A549 (cell line): ENCODE measurements around the gene SLC38A2. TPM values are rescaled to one million over a fixed set of nuclear protein-coding genes. Genes with fewer than 3 reads are reported as not detected.

ENCODE experiments used
- ATAC-seq, 2 experiments: fragments of 200-7000 bp in 1 of 2; fragments of >200 bp in 1 of 2; cut with Nextera tagmentation in 1 of 2; cut with Tn5 transposase in 1 of 2; 3 replicates each; pipeline versions ENCODE4 v1.8.0 to v1.9.1; 2018 to 2020; ENCODE audit warnings: mild to moderate bottlenecking in 1 of 2, moderate library complexity in 1 of 2
- CTCF ChIA-PET: fragments of 300-600 bp; sonication (Branson Sonifier 250); formaldehyde crosslinking; extraction: SDS; loops from one replicate; lab custom pipeline; 2021; ENCODE audit warnings: antibody characterized with exemption, inconsistent platforms; lab: Yijun Ruan, JAX
- POLR2A ChIA-PET: fragments of 350-600 bp; formaldehyde crosslinking; extraction: SDS; loops from one replicate; lab custom pipeline; 2021; ENCODE audit warnings: antibody characterized with exemption, inconsistent platforms; lab: Yijun Ruan, JAX
- DNase-seq, 2 experiments: peaks; one replicate each; pipeline versions ENCODE4 v3.0.0 to v3.0.0-alpha.2; 2011 to 2016; ENCODE audit warnings: low read depth in 1 of 2, low spot score in 1 of 2
- FAIRE-seq: peaks from 2 replicates; lab custom pipeline; 2011; peaks lifted over from hg19 to GRCh38; lab: Jason Lieb, UNC
- H3K27ac ChIP-seq, 2 experiments: fragments of >200 bp; sonication (Bioruptor Twin); formaldehyde crosslinking; 3 replicates each; pipeline ENCODE4 v1.5.1; 2016 to 2017
- H3K4me1 ChIP-seq: fragments of >200 bp; sonication (Bioruptor Twin); formaldehyde crosslinking; 3 replicates; pipeline ENCODE4 v1.6.1; 2016
- H3K4me2 ChIP-seq: fragments of >200 bp; sonication (Bioruptor Twin); formaldehyde crosslinking; 3 replicates; pipeline ENCODE4 v1.6.1; 2016
- H3K4me3 ChIP-seq: fragments of >200 bp; sonication (Bioruptor Twin); formaldehyde crosslinking; 3 replicates; pipeline ENCODE4 v1.5.1; 2016
- H3K9me3 ChIP-seq: fragments of >200 bp; sonication (Bioruptor Twin); formaldehyde crosslinking; 3 replicates; pipeline ENCODE4 v1.6.1; 2016
- CBX8 ChIP-seq: fragments of 200-600 bp; sonication (generic); IDR thresholded peaks from 2 replicates; pipeline ENCODE4 v1.6.1; 2016
- EHMT2 ChIP-seq: fragments of 200-600 bp; sonication (generic); IDR thresholded peaks from 2 replicates; pipeline ENCODE4 v1.6.1; 2016; ENCODE audit warnings: antibody characterized with exemption, low read depth, mild to moderate bottlenecking, moderate library complexity
- EP300 ChIP-seq, 2 experiments: fragments of >200 bp; sonication (Bioruptor Twin); formaldehyde crosslinking; IDR thresholded peaks; 2 replicates in 1 of 2; 3 replicates in 1 of 2; pipeline ENCODE4 v1.6.1; 2016 to 2017
- FOSB ChIP-seq: fragments of 250-450 bp; sonication (Bioruptor Pico); IDR thresholded peaks from 2 replicates; pipeline ENCODE4 v1.5.0; 2020; ENCODE audit warnings: mild to moderate bottlenecking, moderate library complexity
- HDAC2 ChIP-seq: fragments of 200-600 bp; sonication (generic); IDR thresholded peaks from 2 replicates; pipeline ENCODE4 v1.6.1; 2016
- HOXB13 ChIP-seq: fragments of 250-450 bp; sonication (Bioruptor Pico); IDR thresholded peaks from 2 replicates; pipeline ENCODE4 v1.5.0; 2020; ENCODE audit warnings: low read depth, mild to moderate bottlenecking, moderate library complexity
- HOXB5 ChIP-seq: fragments of 250-450 bp; sonication (Bioruptor Pico); IDR thresholded peaks from 2 replicates; pipeline ENCODE4 v1.5.0; 2020; ENCODE audit warnings: mild to moderate bottlenecking, moderate library complexity
- MAFK ChIP-seq: fragments of 450-650 bp; IDR thresholded peaks from 2 replicates; pipeline ENCODE4 v1.6.1; 2014; ENCODE audit not compliant: partially characterized antibody
- MYC ChIP-seq: IDR thresholded peaks from 2 replicates; pipeline ENCODE4 v1.6.1; 2012; ENCODE audit warnings: mild to moderate bottlenecking, inconsistent platforms, low read length, improper control_type of control experiment, borderline replicate concordance
- NPAS2 ChIP-seq: fragments of 250-450 bp; sonication (Bioruptor Pico); IDR thresholded peaks from 2 replicates; pipeline ENCODE4 v1.8.0; 2022; ENCODE audit warnings: mild to moderate bottlenecking, moderate library complexity, borderline replicate concordance
- POLR2A ChIP-seq: IDR thresholded peaks from 2 replicates; pipeline ENCODE4 v1.6.1; 2012; ENCODE audit warnings: mild to moderate bottlenecking, low read length
- RAD21 ChIP-seq, 2 experiments: fragments of >200 bp in 1 of 2; sonication (Bioruptor Twin) in 1 of 2; formaldehyde crosslinking in 1 of 2; IDR thresholded peaks in 1 of 2; conservative IDR thresholded peaks in 1 of 2; 2 replicates in 1 of 2; 3 replicates in 1 of 2; pipeline ENCODE4 v1.6.1; 2012 to 2018; ENCODE audit warnings: inconsistent platforms in 1 of 2
- SREBF2 ChIP-seq: fragments of 450-650 bp; IDR thresholded peaks from 2 replicates; pipeline ENCODE4 v1.6.1; 2014; ENCODE audit warnings: mild to moderate bottlenecking, moderate library complexity
- ZC3H11A ChIP-seq: fragments of 450-650 bp; IDR thresholded peaks from 2 replicates; pipeline ENCODE4 v1.6.1; 2014; ENCODE audit warnings: antibody characterized with exemption, mild to moderate bottlenecking
- ZFP36 ChIP-seq: fragments of 450-650 bp; IDR thresholded peaks from 2 replicates; pipeline ENCODE4 v1.6.1; 2014; ENCODE audit warnings: borderline replicate concordance; ENCODE audit not compliant: partially characterized antibody
- WGBS: methylation state at CpG from one replicate; pipeline ENCODE4 v1.1.6; 2017; ENCODE audit errors: missing lambda C conversion rate; 5-methylcytosine and 5-hydroxymethylcytosine counted together
- polyA plus RNA-seq, 4 experiments: library from polyadenylated mRNA; depleted of rRNA in 3 of 4; stranded (reverse); fragments of >200 nt; fragmentation: RNase III in 1 of 4; extraction: RNeasy Plus Mini Kit Qiagen cat#74134 plus additional on column Dnase treatment in 1 of 4; gene quantifications; 2 replicates in 3 of 4; 3 replicates in 1 of 4; pipeline ENCODE4 v1.2.3, GENCODE V29; 2011 to 2017
- TF ChIP-seq, protein P1 (sequence below): IDR thresholded peaks from 2 replicates; pipeline ENCODE4 v1.6.1; 2012
- TF ChIP-seq, protein P2 (sequence below): fragments of >200 bp; sonication (Bioruptor Twin); formaldehyde crosslinking; IDR thresholded peaks from 2 replicates; pipeline ENCODE4 v1.6.1; 2016
- TF ChIP-seq, protein P3 (sequence below): IDR thresholded peaks from 2 replicates; pipeline ENCODE4 v1.6.1; 2012
- TF ChIP-seq, protein P4 (sequence below): fragments of 450-650 bp; IDR thresholded peaks from 2 replicates; pipeline ENCODE4 v1.6.1; 2014; ENCODE audit warnings: antibody characterized with exemption
- TF ChIP-seq, protein P5 (sequence below): fragments of >200 bp; sonication (Bioruptor Twin); formaldehyde crosslinking; IDR thresholded peaks from 3 replicates; pipeline ENCODE4 v1.5.1; 2016
- TF ChIP-seq, protein P6 (sequence below): fragments of 200-600 bp; sonication (generic); IDR thresholded peaks from 2 replicates; pipeline ENCODE4 v1.6.1; 2016; ENCODE audit warnings: antibody characterized with exemption, mild to moderate bottlenecking, moderate library complexity

Gene SLC38A2
- polyA plus RNA-seq, 2 of the 4 experiments (the other 2 are of a cell fraction), result 187 to 519 TPM

DNA sequence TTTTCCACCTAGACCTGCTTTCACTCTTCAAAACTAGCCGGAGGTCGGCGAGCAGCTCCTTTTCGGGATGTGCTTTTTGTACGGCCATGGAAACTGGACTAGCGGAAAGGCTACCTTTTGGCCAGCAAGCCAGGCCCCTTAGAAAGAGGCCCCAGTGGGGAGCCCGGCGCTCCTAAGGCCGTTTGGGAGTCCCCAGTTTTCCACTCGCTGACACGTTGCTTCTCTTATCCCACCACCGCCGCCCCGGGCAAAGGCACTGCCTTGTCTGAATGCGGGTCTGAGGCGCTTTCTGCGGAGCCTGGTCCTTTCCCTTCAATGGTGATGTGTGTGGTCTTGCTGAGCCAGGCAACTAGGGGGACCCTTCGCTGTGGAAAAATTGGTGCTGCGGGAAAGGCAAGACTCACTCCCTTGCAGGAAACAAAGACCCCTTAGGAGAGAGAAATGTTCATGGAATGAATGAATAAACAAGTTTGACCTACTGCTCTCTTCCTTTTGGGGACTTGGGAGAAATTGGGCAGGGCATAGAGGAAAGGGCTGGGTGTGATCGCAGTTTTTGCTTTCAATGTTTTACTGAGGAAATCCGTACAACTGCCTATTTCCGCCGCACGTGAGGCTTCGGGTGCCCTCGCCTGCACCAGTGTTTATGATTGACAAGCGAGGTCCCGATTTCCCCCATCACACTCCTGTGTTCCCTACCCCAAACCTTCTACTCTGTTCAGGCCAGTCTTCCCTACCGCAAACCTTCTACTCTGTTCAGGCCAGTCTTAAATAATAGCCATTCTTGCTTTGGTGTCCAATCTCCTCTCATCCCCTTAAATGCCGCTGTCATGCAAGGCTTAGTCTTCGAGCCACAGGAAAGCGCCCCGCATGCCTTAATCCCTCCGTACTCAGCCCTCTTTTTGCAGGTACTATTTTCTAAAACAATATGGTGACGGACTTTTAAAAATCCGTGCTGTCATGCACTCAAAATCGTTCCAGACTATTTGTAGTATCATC is 1.0 kb upstream of the SLC38A2 start:
- peak in 1 of 2 experiments; percentile 68 for DNase-seq
- H3K4me3 ChIP-seq, result peak overlapping the region; percentile 91
- CTCF ChIA-PET, result interaction anchor here (0.9 to 1.0 kb wide), 2 partner anchors 302 to 383 kb away, joined by 3 to 4 read pairs; partner anchors contain the start of gene SCAF11
- 0 out of 5 replicates have a peak, but pooled peaks have one; percentile 2 to 12 for TF ChIP-seq RAD21 (conservative IDR thresholded peaks at IDR 0.05 in 1 of 2, IDR thresholded peaks at IDR 0.05 in 1 of 2)
- TF ChIP-seq FOSB (CRISPR knock-in tag), result no peak
- TF ChIP-seq, protein P1, sequence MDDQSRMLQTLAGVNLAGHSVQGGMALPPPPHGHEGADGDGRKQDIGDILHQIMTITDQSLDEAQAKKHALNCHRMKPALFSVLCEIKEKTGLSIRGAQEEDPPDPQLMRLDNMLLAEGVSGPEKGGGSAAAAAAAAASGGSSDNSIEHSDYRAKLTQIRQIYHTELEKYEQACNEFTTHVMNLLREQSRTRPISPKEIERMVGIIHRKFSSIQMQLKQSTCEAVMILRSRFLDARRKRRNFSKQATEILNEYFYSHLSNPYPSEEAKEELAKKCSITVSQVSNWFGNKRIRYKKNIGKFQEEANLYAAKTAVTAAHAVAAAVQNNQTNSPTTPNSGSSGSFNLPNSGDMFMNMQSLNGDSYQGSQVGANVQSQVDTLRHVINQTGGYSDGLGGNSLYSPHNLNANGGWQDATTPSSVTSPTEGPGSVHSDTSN, result no peak
- TF ChIP-seq ZC3H11A, result no peak
- no peak for TF ChIP-seq ZFP36
- no peak for TF ChIP-seq MYC
- TF ChIP-seq, all 56 proteins: peak for 1
- Histone ChIP-seq H3K9me3 (no peaks in the 10 kb centered on the region), H3K4me1 (peaks cover 21% of the 10 kb centered on the region), H3K4me2 (peak overlapping the region; percentile 90), H3K27ac (peak overlapping the region; percentile 99 to 100)
- POLR2A ChIA-PET, result interaction anchor here (0.7 to 3.3 kb wide), 5 partner anchors 10 to 288 kb away, joined by 3 to 28 read pairs (median 4); no protein-coding TSS in a partner anchor
- FAIRE-seq (no peak), ATAC-seq (peak; percentile 21 to 32; a peak in 3 of 6 replicates)
- WGBS, result 50% methylated on average over 37 of the region's 37 CpGs

DNA sequence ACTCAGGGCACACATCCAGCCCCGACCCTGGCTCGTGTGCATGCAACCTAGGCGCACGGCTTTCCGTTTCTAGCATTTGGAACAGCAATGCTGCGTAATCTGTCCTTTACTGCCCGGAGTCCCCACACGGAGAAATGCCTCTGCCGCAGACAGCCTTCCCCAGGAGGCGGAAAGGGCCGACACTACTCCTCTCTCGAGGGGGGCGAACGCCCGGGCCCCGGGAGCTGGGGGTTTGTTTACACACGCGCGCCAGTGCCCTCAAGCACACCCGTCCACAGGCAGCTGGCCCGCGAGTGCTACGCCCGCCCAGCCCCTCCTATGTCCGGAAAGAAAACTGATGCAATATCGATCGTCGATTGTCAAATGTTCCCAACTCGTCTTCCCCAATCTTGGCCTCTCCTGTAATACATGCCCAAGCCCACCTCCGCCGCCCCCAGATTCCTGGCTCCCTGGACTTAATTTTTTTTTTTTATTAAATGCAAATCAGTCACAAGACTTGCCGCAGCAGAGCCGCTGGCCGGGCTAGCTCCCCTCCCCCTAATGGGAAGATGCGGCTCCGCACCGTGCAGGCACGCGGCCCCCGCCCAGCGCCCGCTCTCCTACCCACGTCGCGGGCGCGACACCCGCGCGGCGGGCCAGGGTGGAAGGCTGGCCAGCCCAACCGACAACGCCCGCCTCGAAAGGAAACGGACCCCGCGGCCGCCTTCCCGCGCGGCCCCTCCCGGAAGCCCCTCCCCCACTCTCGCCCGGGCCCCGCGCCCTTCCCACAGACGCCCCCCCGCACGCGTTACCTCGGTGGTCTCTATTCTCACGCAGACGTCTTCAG is 642 bp downstream of the SLC38A2 start:
- peaks cover 37% of the 10 kb centered on the region for H3K4me1 ChIP-seq
- peak overlapping the region; percentile 91 for H3K4me3 ChIP-seq
- peak overlapping the region; percentile 99 to 100 for H3K27ac ChIP-seq
- no peak for FAIRE-seq
- DNase-seq, result peak; percentile 56 to 82
- no peaks in the 10 kb centered on the region for H3K9me3 ChIP-seq
- ChIA-PET POLR2A (interaction anchor here (0.6 to 3.3 kb wide), 21 partner anchors 9 to 1314 kb away, joined by 3 to 28 read pairs (median 5); partner anchors contain the start of gene SLC38A1), CTCF (interaction anchor here (0.6 to 1.0 kb wide), 4 partner anchors 15 to 378 kb away, joined by 3 to 4 read pairs (median 3); no protein-coding TSS in a partner anchor)
- 3% methylated on average over 61 of the region's 74 CpGs for WGBS
- ATAC-seq, result peak; percentile 58 to 61
- H3K4me2 ChIP-seq, result peak overlapping the region; percentile 25; the same call in 2 of the 3 replicates
- TF ChIP-seq, protein P2, sequence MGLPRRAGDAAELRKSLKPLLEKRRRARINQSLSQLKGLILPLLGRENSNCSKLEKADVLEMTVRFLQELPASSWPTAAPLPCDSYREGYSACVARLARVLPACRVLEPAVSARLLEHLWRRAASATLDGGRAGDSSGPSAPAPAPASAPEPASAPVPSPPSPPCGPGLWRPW, result no peak
- TF ChIP-seq HOXB13, result no peak
- no peak for TF ChIP-seq EHMT2
- TF ChIP-seq CBX8, result no peak
- no peak for TF ChIP-seq HDAC2
- TF ChIP-seq HOXB5 (CRISPR knock-in tag), result no peak
- TF ChIP-seq, protein P3, sequence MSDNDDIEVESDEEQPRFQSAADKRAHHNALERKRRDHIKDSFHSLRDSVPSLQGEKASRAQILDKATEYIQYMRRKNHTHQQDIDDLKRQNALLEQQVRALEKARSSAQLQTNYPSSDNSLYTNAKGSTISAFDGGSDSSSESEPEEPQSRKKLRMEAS, result no peak; the same call in 1 of the 2 replicates
- TF ChIP-seq, protein P1, result no peak
- no peak for TF ChIP-seq EP300 (IDR thresholded peaks at IDR 0.05)
- TF ChIP-seq SREBF2, result no peak
- no peak for TF ChIP-seq NPAS2 (CRISPR knock-in tag)
- peak; percentile 77 for TF ChIP-seq FOSB (CRISPR knock-in tag)
- TF ChIP-seq POLR2A, result peak; percentile 13; the same call in 1 of the 2 replicates
- TF ChIP-seq RAD21 (conservative IDR thresholded peaks at IDR 0.05 in 1 of 2, IDR thresholded peaks at IDR 0.05 in 1 of 2), result 0 out of 5 replicates have a peak, but pooled peaks of 1 of the 2 experiments have one; percentile 1
- TF ChIP-seq, protein P4, sequence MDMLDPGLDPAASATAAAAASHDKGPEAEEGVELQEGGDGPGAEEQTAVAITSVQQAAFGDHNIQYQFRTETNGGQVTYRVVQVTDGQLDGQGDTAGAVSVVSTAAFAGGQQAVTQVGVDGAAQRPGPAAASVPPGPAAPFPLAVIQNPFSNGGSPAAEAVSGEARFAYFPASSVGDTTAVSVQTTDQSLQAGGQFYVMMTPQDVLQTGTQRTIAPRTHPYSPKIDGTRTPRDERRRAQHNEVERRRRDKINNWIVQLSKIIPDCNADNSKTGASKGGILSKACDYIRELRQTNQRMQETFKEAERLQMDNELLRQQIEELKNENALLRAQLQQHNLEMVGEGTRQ, result no peak
- TF ChIP-seq, protein P5, sequence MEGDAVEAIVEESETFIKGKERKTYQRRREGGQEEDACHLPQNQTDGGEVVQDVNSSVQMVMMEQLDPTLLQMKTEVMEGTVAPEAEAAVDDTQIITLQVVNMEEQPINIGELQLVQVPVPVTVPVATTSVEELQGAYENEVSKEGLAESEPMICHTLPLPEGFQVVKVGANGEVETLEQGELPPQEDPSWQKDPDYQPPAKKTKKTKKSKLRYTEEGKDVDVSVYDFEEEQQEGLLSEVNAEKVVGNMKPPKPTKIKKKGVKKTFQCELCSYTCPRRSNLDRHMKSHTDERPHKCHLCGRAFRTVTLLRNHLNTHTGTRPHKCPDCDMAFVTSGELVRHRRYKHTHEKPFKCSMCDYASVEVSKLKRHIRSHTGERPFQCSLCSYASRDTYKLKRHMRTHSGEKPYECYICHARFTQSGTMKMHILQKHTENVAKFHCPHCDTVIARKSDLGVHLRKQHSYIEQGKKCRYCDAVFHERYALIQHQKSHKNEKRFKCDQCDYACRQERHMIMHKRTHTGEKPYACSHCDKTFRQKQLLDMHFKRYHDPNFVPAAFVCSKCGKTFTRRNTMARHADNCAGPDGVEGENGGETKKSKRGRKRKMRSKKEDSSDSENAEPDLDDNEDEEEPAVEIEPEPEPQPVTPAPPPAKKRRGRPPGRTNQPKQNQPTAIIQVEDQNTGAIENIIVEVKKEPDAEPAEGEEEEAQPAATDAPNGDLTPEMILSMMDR, result no peak
- TF ChIP-seq, protein P6, sequence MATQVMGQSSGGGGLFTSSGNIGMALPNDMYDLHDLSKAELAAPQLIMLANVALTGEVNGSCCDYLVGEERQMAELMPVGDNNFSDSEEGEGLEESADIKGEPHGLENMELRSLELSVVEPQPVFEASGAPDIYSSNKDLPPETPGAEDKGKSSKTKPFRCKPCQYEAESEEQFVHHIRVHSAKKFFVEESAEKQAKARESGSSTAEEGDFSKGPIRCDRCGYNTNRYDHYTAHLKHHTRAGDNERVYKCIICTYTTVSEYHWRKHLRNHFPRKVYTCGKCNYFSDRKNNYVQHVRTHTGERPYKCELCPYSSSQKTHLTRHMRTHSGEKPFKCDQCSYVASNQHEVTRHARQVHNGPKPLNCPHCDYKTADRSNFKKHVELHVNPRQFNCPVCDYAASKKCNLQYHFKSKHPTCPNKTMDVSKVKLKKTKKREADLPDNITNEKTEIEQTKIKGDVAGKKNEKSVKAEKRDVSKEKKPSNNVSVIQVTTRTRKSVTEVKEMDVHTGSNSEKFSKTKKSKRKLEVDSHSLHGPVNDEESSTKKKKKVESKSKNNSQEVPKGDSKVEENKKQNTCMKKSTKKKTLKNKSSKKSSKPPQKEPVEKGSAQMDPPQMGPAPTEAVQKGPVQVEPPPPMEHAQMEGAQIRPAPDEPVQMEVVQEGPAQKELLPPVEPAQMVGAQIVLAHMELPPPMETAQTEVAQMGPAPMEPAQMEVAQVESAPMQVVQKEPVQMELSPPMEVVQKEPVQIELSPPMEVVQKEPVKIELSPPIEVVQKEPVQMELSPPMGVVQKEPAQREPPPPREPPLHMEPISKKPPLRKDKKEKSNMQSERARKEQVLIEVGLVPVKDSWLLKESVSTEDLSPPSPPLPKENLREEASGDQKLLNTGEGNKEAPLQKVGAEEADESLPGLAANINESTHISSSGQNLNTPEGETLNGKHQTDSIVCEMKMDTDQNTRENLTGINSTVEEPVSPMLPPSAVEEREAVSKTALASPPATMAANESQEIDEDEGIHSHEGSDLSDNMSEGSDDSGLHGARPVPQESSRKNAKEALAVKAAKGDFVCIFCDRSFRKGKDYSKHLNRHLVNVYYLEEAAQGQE, result no peak
- TF ChIP-seq MAFK, result no peak
